Upper lobe of left lung (tissue), 6 donors: ENCODE measurements around the gene CBFA2T3. TPM values are rescaled to one million over a fixed set of nuclear protein-coding genes. Genes with fewer than 3 reads are reported as not detected.

Experiments used
- ATAC-seq, 2 donors: fragments of 200-7000 bp; cut with Tn5 transposase; one replicate each; pipeline ENCODE4 v1.9.1; 2022; ENCODE audit warnings: mild to moderate bottlenecking in 2 of 2, moderate library complexity in 2 of 2; ENCODE audit not compliant: low FRiP score in 2 of 2
- DNase-seq, 2 donors: peaks; one replicate each; pipeline ENCODE4 v3.0.0-alpha.2; 2019 to 2020
- H3K27ac ChIP-seq, 4 donors: fragments of 200-600 bp; sonication (generic); one replicate each; pipeline ENCODE4 v1.5.1; 2016 to 2019
- H3K27me3 ChIP-seq, 4 donors: fragments of 200-600 bp; sonication (generic); one replicate each; pipeline ENCODE4 v1.5.1; 2017 to 2019
- H3K36me3 ChIP-seq, 4 donors: fragments of 200-600 bp; sonication (generic); one replicate each; pipeline ENCODE4 v1.5.1; 2016 to 2019
- H3K4me1 ChIP-seq, 4 donors: fragments of 200-600 bp; sonication (generic); one replicate each; pipeline ENCODE4 v1.5.1; 2018 to 2019
- H3K4me3 ChIP-seq, 4 donors: fragments of 200-600 bp; sonication (generic); one replicate each; pipeline ENCODE4 v1.5.1; 2017 to 2019; ENCODE audit warnings: mild to moderate bottlenecking in 2 of 4, moderate library complexity in 1 of 4
- H3K9me3 ChIP-seq, 4 donors: fragments of 200-600 bp; sonication (generic); one replicate each; pipeline ENCODE4 v1.5.1; 2018 to 2019
- CTCF ChIP-seq, 6 experiments: fragments of 450-650 bp in 4 of 6; fragments of 200-600 bp in 2 of 6; sonication (generic) in 2 of 6; IDR thresholded peaks; one replicate each; pipeline ENCODE4 v1.5.1; 2016 to 2019; ENCODE audit warnings: antibody characterized with exemption in 6 of 6
- EP300 ChIP-seq, 4 donors: sonication (generic); formaldehyde crosslinking; IDR thresholded peaks; one replicate each; pipeline ENCODE4 v1.5.1; 2017; ENCODE audit warnings: antibody characterized with exemption in 4 of 4, control low read depth in 2 of 4
- POLR2A ChIP-seq, 4 donors: fragments of 450-650 bp; IDR thresholded peaks; one replicate each; pipeline ENCODE4 v1.5.1; 2016 to 2017; ENCODE audit warnings: antibody characterized with exemption in 4 of 4, mild to moderate bottlenecking in 2 of 4
- POLR2AphosphoS5 ChIP-seq, 2 donors: sonication (generic); formaldehyde crosslinking; IDR thresholded peaks; one replicate each; pipeline ENCODE4 v1.5.1; 2017; ENCODE audit warnings: antibody characterized with exemption in 2 of 2
- WGBS, 2 donors: methylation state at CpG; one replicate each; pipeline ENCODE4 v1.1.5; 2017 to 2018; 5-methylcytosine and 5-hydroxymethylcytosine counted together
- total RNA-seq, 6 donors: library from RNA; depleted of rRNA in 4 of 6; stranded (reverse); fragments of >200 nt in 4 of 6; gene quantifications; one replicate each; pipeline versions ENCODE4 v1.1.0 to v1.2.1, GENCODE V29; 2016 to 2021
- donor health status: DM: no; HTN: no; CAD: no; lungs with moderate emphysema.
- donor health status: DM: no; HTN: yes; CAD: no; lungs with severe emphysema.

The CBFA2T3 gene
- total RNA-seq, 6 donors from 2014 or later: 2.7 to 33.5 (median 15.2) TPM

DNA sequence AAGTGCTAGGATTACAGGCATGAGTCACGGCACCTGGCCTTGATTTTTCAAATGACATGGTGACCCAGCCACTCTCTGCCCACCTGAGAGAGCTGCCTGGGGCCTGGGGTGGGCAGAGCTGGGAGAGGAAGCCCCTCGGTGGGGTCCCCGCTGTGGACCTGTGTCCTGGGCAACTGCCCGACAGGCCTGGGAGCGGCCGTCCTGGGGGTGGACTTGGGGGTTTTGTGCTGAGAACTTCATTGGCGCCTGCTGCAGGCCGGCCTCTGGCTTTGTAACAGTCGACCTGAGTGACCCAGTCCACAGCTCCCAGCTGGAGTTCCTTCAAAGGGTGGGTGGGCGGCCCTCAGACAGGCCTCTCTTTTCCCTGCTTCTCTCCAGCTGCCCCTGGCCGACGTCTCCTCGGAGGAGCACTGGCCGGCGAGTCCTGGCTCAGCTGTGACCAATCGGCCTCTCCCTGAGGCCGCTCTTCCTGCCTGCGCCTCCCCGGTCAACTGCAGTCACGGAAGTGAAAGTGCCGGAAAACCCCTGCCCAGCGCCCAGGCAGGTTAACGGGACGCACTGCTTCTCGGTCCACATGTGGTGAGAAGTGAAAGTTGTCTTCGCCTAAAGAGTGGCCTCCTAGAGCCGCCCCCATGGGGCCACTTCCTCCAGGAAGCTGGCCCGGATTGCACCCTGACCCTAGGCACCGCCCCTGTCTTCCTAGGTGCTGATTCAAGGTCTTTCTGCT is 5.5 kb downstream of the CBFA2T3 start:
- no peak for TF ChIP-seq POLR2A (IDR thresholded peaks at IDR 0.05)
- no peak for TF ChIP-seq POLR2AphosphoS5 (IDR thresholded peaks at IDR 0.05)
- TF ChIP-seq CTCF (IDR thresholded peaks at IDR 0.05): no peak
- no peak for TF ChIP-seq EP300 (IDR thresholded peaks at IDR 0.05)
- Histone ChIP-seq H3K4me3 (no peak overlapping the region), H3K27me3 (no peaks in the 10 kb centered on the region), H3K27ac (no peak overlapping the region), H3K4me1 (peaks cover 17 to 36% (median 26%) of the 10 kb centered on the region in 4 donors), H3K36me3 (no peaks in the 10 kb centered on the region), H3K9me3 (no peaks in the 10 kb centered on the region)
- DNase-seq (peak; percentile 37 to 65), ATAC-seq (peak in 1 of 2 donors; percentile 44)
- 70 to 80% methylated on average over 18 to 29 of the region's 29 CpGs for WGBS, 2 donors

DNA sequence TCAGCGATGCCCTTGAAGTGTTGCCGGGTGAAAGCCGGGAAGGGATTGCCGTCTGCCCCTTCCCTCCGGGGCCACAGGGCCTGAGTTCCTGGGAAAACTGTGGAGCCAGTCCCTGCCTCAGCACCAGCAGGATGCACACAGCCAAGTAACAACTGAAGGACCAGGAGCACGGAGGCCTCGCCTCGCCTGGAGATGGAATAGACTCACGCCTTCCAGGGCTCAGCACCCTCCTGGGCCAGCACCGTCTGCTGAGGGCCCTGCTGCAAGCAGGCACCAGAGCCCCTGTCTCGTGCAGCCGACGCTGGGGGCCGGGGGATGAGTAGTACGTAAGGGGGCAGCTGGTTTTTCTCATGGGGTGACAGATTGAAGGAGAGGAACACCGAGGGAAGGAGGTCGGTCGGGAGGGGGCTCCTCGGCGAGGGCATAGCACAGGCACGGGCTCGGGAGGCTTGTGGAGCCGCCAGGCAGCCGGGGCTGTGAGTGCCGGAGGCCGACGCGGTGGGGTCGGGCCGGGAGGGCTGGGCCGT is 6.4 kb downstream of the CBFA2T3 start:
- ATAC-seq: no peak
- peak in 1 of 2 donors; percentile 72 for DNase-seq
- Histone ChIP-seq H3K4me1 (peaks cover 7 to 27% (median 21%) of the 10 kb centered on the region in 4 donors), H3K4me3 (no peak overlapping the region), H3K9me3 (no peaks in the 10 kb centered on the region), H3K27ac (no peak overlapping the region), H3K36me3 (no peaks in the 10 kb centered on the region), H3K27me3 (no peaks in the 10 kb centered on the region)
- 69 to 78% methylated on average over 29 to 31 of the region's 31 CpGs for WGBS, 2 donors
- TF ChIP-seq POLR2AphosphoS5 (IDR thresholded peaks at IDR 0.05) (no peak), POLR2A (IDR thresholded peaks at IDR 0.05) (no peak), EP300 (IDR thresholded peaks at IDR 0.05) (no peak), CTCF (IDR thresholded peaks at IDR 0.05) (no peak)

DNA sequence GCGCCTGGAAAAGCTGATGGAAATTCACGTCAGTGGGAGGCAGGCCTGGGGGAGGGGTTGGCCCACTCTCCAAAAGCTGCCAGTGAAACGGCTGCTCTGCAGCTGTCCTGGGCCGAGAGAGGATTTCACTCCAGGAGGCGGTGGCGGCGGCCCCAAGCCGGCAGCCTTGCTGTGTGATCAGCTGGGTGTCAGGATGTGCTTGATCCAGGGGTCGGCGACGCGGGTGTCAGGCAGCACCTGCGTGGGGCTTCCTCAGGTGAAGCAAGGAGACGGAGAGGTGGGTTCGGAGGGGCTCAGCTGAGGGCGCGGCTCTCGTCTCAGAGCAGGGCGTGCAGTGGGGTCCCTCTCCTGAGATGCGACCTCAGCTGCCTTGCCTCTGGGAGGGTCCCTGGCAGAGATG is 7.0 kb downstream of the CBFA2T3 start:
- no peak for ATAC-seq
- H3K27me3 ChIP-seq: no peaks in the 10 kb centered on the region
- H3K27ac ChIP-seq: no peak overlapping the region
- H3K9me3 ChIP-seq: no peaks in the 10 kb centered on the region
- 83 to 90% methylated on average over 3 to 20 of the region's 20 CpGs for WGBS, 2 donors
- peak in 1 of 2 donors; percentile 82 for DNase-seq
- no peak for TF ChIP-seq CTCF (IDR thresholded peaks at IDR 0.05)
- no peak for TF ChIP-seq POLR2AphosphoS5 (IDR thresholded peaks at IDR 0.05)
- TF ChIP-seq POLR2A (IDR thresholded peaks at IDR 0.05): no peak
- no peak for TF ChIP-seq EP300 (IDR thresholded peaks at IDR 0.05)
- H3K36me3 ChIP-seq: no peaks in the 10 kb centered on the region
- no peak overlapping the region for H3K4me3 ChIP-seq
- H3K4me1 ChIP-seq: peaks cover 7 to 26% (median 19%) of the 10 kb centered on the region in 4 donors

- Histone ChIP-seq H3K27ac (no peak overlapping the region), H3K36me3 (no peaks in the 10 kb centered on the region), H3K9me3 (no peaks in the 10 kb centered on the region), H3K27me3 (no peaks in the 10 kb centered on the region), H3K4me1 (peaks cover 7 to 26% (median 19%) of the 10 kb centered on the region in 4 donors), H3K4me3 (no peak overlapping the region)
- DNase-seq (peak in 1 of 2 donors; percentile 72), ATAC-seq (no peak)
- TF ChIP-seq CTCF (IDR thresholded peaks at IDR 0.05) (no peak), POLR2AphosphoS5 (IDR thresholded peaks at IDR 0.05) (no peak), POLR2A (IDR thresholded peaks at IDR 0.05) (no peak)
- 10 to 63% methylated on average over 2 to 21 of the region's 22 CpGs for WGBS, 2 donors
Measured at GRCh38 chr16:88969361-88969831, 7.6 kb downstream of the CBFA2T3 start.
